ENCODE results near the gene PDE6A. TPM values are rescaled to one million over a fixed set of nuclear protein-coding genes. Genes with fewer than 3 reads are reported as not detected.

Gene PDE6A
- total and polyA plus RNA-seq, 2 of the 8 experiments (the other 6 are each of a cell fraction or from before 2014, with no cell fraction given): not detected

DNA sequence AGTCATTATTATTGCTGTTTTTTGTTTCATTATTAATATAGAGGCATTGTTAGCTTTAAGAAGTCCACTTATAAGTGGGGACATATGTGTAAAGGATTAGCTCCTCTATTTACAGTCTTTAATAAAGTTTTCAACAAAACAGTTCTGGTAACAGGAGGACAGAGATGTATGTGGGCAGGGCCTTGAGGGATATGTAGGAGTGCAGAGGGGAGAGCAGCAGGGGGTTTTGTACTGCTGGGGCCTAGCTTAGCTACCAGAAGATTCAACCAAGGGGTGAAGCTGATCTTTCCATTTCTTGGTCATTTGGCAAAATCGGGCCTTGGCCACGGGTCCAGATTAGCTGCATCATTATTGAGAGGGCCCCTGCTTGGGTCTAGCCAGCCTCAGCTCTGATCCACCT lies 124.6 kb downstream of the PDE6A start:
- no peak overlapping the region for H2BK5ac ChIP-seq (ENCODE audit: low read depth, low read length)
- H3K9ac ChIP-seq (replicated peaks in 1 of 4; ENCODE audit: extremely low read depth in 1 of 4, low read depth in 3 of 4, low read length in 3 of 4): no peak overlapping the region
- ChIA-PET POLR2A (ENCODE audit: partially characterized antibody) (no interaction called here), CTCF (ENCODE audit: partially characterized antibody) (interaction anchor here (1.7 to 68.7 kb wide), 5 partner anchors 3 to 183 kb away, joined by 11 to 1740 read pairs (median 470); no protein-coding TSS in a partner anchor)
- FAIRE-seq (no peak), DNase-seq (ENCODE audit: low read depth in 1 of 2, low spot score in 2 of 2) (no peak)
- no peak overlapping the region for H3K4me2 ChIP-seq (ENCODE audit: insufficient read depth in 1 of 2, low read depth in 2 of 2, low read length in 2 of 2)
- H2BK20ac ChIP-seq (ENCODE audit: low read length): no peak overlapping the region
- no peaks in the 10 kb centered on the region; a peak in 1 of 4 replicates for H3K79me2 ChIP-seq (ENCODE audit: control insufficient read depth in 1 of 2, insufficient read depth in 2 of 2, low read length in 2 of 2)
- no peak overlapping the region for H3K4me3 ChIP-seq (ENCODE audit: extremely low read depth in 1 of 4, insufficient read depth in 2 of 4, low read depth in 3 of 4, low read length in 4 of 4)
- no peak overlapping the region for H3K4ac ChIP-seq (replicated peaks; ENCODE audit: insufficient read length, low read depth, low read length)
- H3K14ac ChIP-seq (ENCODE audit: insufficient read length): no peak overlapping the region
- WGBS, 2 experiments (ENCODE audit: extremely low coverage in 1 of 2, insufficient coverage in 1 of 2, insufficient read length in 1 of 2, insufficient replicate concordance in 2 of 2, low coverage in 1 of 2, low lambda C conversion rate in 2 of 2, missing lambda C conversion rate in 1 of 2): 93% methylated on average over 2 of the region's 2 CpGs; no CpG with 5 or more reads in 1 of the 2 experiments
- H3K27ac ChIP-seq (ENCODE audit: low read depth, low read length): no peak overlapping the region
- no peaks in the 10 kb centered on the region for H3K27me3 ChIP-seq (replicated peaks in 1 of 4; ENCODE audit: control insufficient read depth in 3 of 4, extremely low read depth in 1 of 4, insufficient read depth in 3 of 4, low read length in 3 of 4)
- H4K20me1 ChIP-seq (replicated peaks in 1 of 2; ENCODE audit: control insufficient read depth in 1 of 2, insufficient read depth in 2 of 2, low read length in 2 of 2): peaks cover 0 to 3% of the 10 kb centered on the region in 2 experiments
- H3K18ac ChIP-seq (ENCODE audit: extremely low read depth, low read length): no peak overlapping the region
- no peak overlapping the region for H4K91ac ChIP-seq (replicated peaks; ENCODE audit: insufficient read length, low read length)
- no peak overlapping the region for H2AK5ac ChIP-seq (ENCODE audit: low read depth, low read length)
- no peak overlapping the region for H2BK15ac ChIP-seq (ENCODE audit: low read length)
- H3K23ac ChIP-seq (ENCODE audit: insufficient read length): no peak overlapping the region
- H3K4me1 ChIP-seq (replicated peaks in 1 of 4; ENCODE audit: control insufficient read depth in 3 of 4, insufficient read depth in 4 of 4, low read length in 3 of 4): peaks cover 0 to 3% (median 2%) of the 10 kb centered on the region in 4 experiments; a peak in 1 of 7 replicates
- H2BK120ac ChIP-seq (replicated peaks; ENCODE audit: low read depth, low read length): no peak overlapping the region
- no peaks in the 10 kb centered on the region; the same call in 1 of the 2 replicates for H3K79me1 ChIP-seq (ENCODE audit: low read depth, low read length)
- no peaks in the 10 kb centered on the region for H3K36me3 ChIP-seq (ENCODE audit: control insufficient read depth in 2 of 4, insufficient read depth in 4 of 4, low read length in 3 of 4)
- no peak overlapping the region for H3K56ac ChIP-seq (replicated peaks; ENCODE audit: insufficient read length, low read depth, low read length)
- no peak overlapping the region for H4K8ac ChIP-seq (ENCODE audit: extremely low read depth, insufficient read depth, low read length)
- H2AFZ ChIP-seq (ENCODE audit: low read length): no peak overlapping the region
- no peak overlapping the region for H4K5ac ChIP-seq (ENCODE audit: insufficient read length, low read depth, low read length)
- H3K9me3 ChIP-seq (ENCODE audit: insufficient read depth in 2 of 2, low read depth in 1 of 2, low read length in 1 of 2): no peaks in the 10 kb centered on the region
- H3K23me2 ChIP-seq (ENCODE audit: low read depth, low read length): no peaks in the 10 kb centered on the region
- no peak overlapping the region for H2BK12ac ChIP-seq (ENCODE audit: low read depth, low read length)
- TF ChIP-seq BRCA1 (IDR thresholded peaks at IDR 0.05; ENCODE audit: low read depth, low read length) (no peak), JUN (IDR thresholded peaks at IDR 0.05; ENCODE audit: low read depth, low read length) (no peak), ASH2L (IDR thresholded peaks at IDR 0.05; ENCODE audit: low read length) (no peak), BCL11A (IDR thresholded peaks at IDR 0.05; ENCODE audit: low read depth in 2 of 2, low read length in 2 of 2) (no peak), POU5F1 (IDR thresholded peaks at IDR 0.05; ENCODE audit: low read depth, low read length) (no peak)
- TF ChIP-seq, protein P1, sequence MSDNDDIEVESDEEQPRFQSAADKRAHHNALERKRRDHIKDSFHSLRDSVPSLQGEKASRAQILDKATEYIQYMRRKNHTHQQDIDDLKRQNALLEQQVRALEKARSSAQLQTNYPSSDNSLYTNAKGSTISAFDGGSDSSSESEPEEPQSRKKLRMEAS (IDR thresholded peaks at IDR 0.05): no peak
